ENCODE data around the gene CTNNBL1.
A peak's percentile ranks its signal among the peaks of the same experiment; 100 is the strongest.

CTNNBL1 gene

DNA sequence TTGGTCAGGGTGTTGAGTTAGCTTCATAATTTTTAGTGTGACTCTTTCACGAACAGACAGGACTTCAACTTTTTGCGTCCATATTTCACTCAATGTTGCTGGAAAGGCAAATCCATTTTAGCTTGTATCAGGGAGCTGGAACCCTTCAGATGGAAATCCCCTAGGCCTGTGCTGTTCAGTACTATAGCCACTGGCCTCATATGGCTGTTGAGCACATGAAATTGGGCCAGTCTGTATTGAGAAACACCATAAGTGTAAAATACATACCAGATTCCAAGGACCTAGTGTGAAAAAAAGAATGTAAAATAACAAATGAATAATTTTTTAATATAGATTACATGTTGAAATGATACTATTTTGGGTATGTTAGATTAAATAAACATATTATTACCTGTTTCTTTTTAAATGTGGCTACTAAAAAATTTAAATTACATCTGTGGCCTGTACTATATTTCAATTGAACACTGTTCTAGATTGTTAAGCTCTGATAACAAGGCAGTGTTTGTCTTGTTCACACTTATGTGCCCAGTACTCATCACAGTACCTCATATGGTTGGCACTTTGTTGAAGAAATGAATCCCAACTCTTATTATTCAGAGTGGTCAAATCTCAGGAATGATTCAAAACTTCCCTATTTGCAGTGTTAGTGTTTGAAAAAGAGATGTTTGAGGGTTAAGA lies 34.3 kb downstream of the CTNNBL1 start:
- H3K27ac ChIP-seq (ENCODE audit: low read depth, low read length) = peak overlapping the region; percentile 44
- H3K4me3 ChIP-seq (ENCODE audit: low read length) = no peak overlapping the region
- H3K4me1 ChIP-seq (ENCODE audit: insufficient read depth, low read length) = peaks cover 44% of the 10 kb centered on the region
- no peaks in the 10 kb centered on the region for H3K36me3 ChIP-seq (ENCODE audit: insufficient read depth, low read length)
- no peak overlapping the region for H3K9ac ChIP-seq (ENCODE audit: low read depth, low read length)
- no peaks in the 10 kb centered on the region for H3K9me3 ChIP-seq (ENCODE audit: insufficient read depth, low read depth, low read length)
- WGBS = 93% methylated on average over 2 of the region's 2 CpGs
- H3K27me3 ChIP-seq (ENCODE audit: insufficient read depth, low read length) = no peaks in the 10 kb centered on the region

DNA sequence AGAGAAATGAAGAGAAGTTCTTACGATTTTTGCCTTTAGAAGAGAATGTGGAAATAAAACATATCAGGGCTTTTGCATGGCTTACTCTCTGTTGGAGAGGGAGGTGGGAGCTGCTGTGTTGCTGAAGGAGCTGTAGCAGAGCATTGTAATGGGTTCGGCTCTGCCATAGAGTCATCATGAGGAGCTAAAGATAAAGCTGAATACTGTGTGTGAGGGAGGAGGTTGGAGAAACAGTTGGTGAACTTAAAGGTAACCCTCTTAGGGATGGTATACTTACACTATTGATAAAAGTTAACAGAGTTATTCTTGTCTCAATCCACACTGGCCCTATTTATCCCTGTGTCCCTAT lies 34.8 kb downstream of the CTNNBL1 start:
- H3K27me3 ChIP-seq (ENCODE audit: insufficient read depth, low read length) = no peaks in the 10 kb centered on the region
- peaks cover 49% of the 10 kb centered on the region for H3K4me1 ChIP-seq (ENCODE audit: insufficient read depth, low read length)
- H3K36me3 ChIP-seq (ENCODE audit: insufficient read depth, low read length) = no peaks in the 10 kb centered on the region
- H3K4me3 ChIP-seq (ENCODE audit: low read length) = no peak overlapping the region
- H3K27ac ChIP-seq (ENCODE audit: low read depth, low read length) = no peak overlapping the region
- no peak overlapping the region for H3K9ac ChIP-seq (ENCODE audit: low read depth, low read length)
- no peaks in the 10 kb centered on the region for H3K9me3 ChIP-seq (ENCODE audit: insufficient read depth, low read depth, low read length)
- WGBS = 75% methylated on average over 2 of the region's 2 CpGs

DNA sequence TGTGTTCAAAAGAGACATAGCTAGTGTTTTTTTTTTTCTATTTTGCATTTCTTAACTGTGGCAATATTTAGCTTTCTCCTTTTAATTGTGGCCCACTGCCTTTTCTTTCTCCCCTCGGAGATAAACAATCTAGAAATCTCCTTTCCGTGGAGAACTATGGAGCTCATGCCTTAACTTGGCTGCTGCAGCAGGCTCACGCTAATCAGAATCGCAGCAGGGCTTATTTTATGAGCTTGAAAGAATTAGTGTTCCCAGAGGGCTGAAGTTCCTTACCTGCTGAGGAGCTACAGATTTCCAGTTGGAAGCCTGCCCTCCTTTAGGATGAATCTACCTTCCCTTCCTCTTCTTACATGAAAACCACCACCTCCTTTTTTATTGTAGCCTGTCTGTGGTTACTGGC lies 35.6 kb downstream of the CTNNBL1 start:
- Histone ChIP-seq H3K27me3 (ENCODE audit: insufficient read depth, low read length) (no peaks in the 10 kb centered on the region), H3K9ac (ENCODE audit: low read depth, low read length) (0 out of 2 replicates have a peak overlapping the region, but pooled peaks have one; percentile 16), H3K27ac (ENCODE audit: low read depth, low read length) (no peak overlapping the region), H3K36me3 (ENCODE audit: insufficient read depth, low read length) (no peaks in the 10 kb centered on the region), H3K4me1 (ENCODE audit: insufficient read depth, low read length) (peaks cover 50% of the 10 kb centered on the region), H3K9me3 (ENCODE audit: insufficient read depth, low read depth, low read length) (no peaks in the 10 kb centered on the region), H3K4me3 (ENCODE audit: low read length) (no peak overlapping the region)
- WGBS = 86% methylated on average over 4 of the region's 4 CpGs

- no peak overlapping the region for H3K4me3 ChIP-seq (ENCODE audit: low read length)
- H3K4me1 ChIP-seq (ENCODE audit: insufficient read depth, low read length) = peaks cover 50% of the 10 kb centered on the region
- H3K27ac ChIP-seq (ENCODE audit: low read depth, low read length) = no peak overlapping the region
- 0 out of 2 replicates have a peak overlapping the region, but pooled peaks have one; percentile 16 for H3K9ac ChIP-seq (ENCODE audit: low read depth, low read length)
- H3K9me3 ChIP-seq (ENCODE audit: insufficient read depth, low read depth, low read length) = no peaks in the 10 kb centered on the region
- H3K27me3 ChIP-seq (ENCODE audit: insufficient read depth, low read length) = no peaks in the 10 kb centered on the region
- WGBS = 97% methylated on average over 3 of the region's 3 CpGs
- no peaks in the 10 kb centered on the region for H3K36me3 ChIP-seq (ENCODE audit: insufficient read depth, low read length)
Observed at GRCh38 chr20:37729909-37730308, 36.1 kb downstream of the CTNNBL1 start.

- no peak overlapping the region for H3K27ac ChIP-seq (ENCODE audit: low read depth, low read length)
- H3K4me3 ChIP-seq (ENCODE audit: low read length) = no peak overlapping the region
- peaks cover 20% of the 10 kb centered on the region for H3K36me3 ChIP-seq (ENCODE audit: insufficient read depth, low read length)
- 88% methylated on average over 4 of the region's 4 CpGs for WGBS
- no peaks in the 10 kb centered on the region for H3K27me3 ChIP-seq (ENCODE audit: insufficient read depth, low read length)
- no peak overlapping the region for H3K9ac ChIP-seq (ENCODE audit: low read depth, low read length)
- H3K4me1 ChIP-seq (ENCODE audit: insufficient read depth, low read length) = peaks cover 25% of the 10 kb centered on the region
- H3K9me3 ChIP-seq (ENCODE audit: insufficient read depth, low read depth, low read length) = no peaks in the 10 kb centered on the region
Observed at GRCh38 chr20:37733416-37733815, 39.6 kb downstream of the CTNNBL1 start.

GRCh38 chr20:37734228-37734985 lies 40.6 kb downstream of the CTNNBL1 start:
- Histone ChIP-seq H3K27ac (ENCODE audit: low read depth, low read length) (no peak overlapping the region), H3K4me1 (ENCODE audit: insufficient read depth, low read length) (peaks cover 15% of the 10 kb centered on the region), H3K4me3 (ENCODE audit: low read length) (no peak overlapping the region), H3K36me3 (ENCODE audit: insufficient read depth, low read length) (peaks cover 30% of the 10 kb centered on the region), H3K27me3 (ENCODE audit: insufficient read depth, low read length) (no peaks in the 10 kb centered on the region), H3K9me3 (ENCODE audit: insufficient read depth, low read depth, low read length) (no peaks in the 10 kb centered on the region), H3K9ac (ENCODE audit: low read depth, low read length) (no peak overlapping the region)
- 93% methylated on average over 8 of the region's 8 CpGs for WGBS

DNA sequence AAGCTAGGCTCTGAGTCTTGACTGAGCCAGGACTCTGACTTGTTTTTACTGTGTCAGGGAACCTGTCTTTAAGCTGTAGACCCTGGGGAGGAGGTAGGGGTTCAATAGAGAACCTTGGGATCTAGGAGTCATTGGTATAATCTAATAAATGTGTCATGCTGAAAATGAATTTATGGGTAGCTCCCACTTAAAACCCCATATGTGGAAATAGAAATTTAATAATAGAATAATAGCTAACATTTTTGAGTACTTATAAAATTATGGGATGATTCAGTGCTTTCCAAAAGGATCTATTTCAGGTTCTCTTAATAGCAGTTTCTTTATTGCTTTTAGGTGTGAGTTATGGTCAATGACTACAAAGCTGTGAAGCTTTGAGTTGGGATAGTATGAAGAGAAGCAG lies 41.7 kb downstream of the CTNNBL1 start:
- Histone ChIP-seq H3K36me3 (ENCODE audit: insufficient read depth, low read length) (peaks cover 34% of the 10 kb centered on the region), H3K4me3 (ENCODE audit: low read length) (no peak overlapping the region), H3K27ac (ENCODE audit: low read depth, low read length) (no peak overlapping the region), H3K27me3 (ENCODE audit: insufficient read depth, low read length) (no peaks in the 10 kb centered on the region), H3K9ac (ENCODE audit: low read depth, low read length) (no peak overlapping the region), H3K4me1 (ENCODE audit: insufficient read depth, low read length) (peaks cover 7% of the 10 kb centered on the region; the same call in 1 of the 2 replicates), H3K9me3 (ENCODE audit: insufficient read depth, low read depth, low read length) (no peaks in the 10 kb centered on the region)

- no peaks in the 10 kb centered on the region for H3K27me3 ChIP-seq (ENCODE audit: insufficient read depth, low read length)
- H3K9me3 ChIP-seq (ENCODE audit: insufficient read depth, low read depth, low read length) = no peaks in the 10 kb centered on the region
- no peak overlapping the region for H3K9ac ChIP-seq (ENCODE audit: low read depth, low read length)
- 98% methylated on average over 2 of the region's 2 CpGs for WGBS
- H3K4me3 ChIP-seq (ENCODE audit: low read length) = no peak overlapping the region
- H3K4me1 ChIP-seq (ENCODE audit: insufficient read depth, low read length) = peaks cover 7% of the 10 kb centered on the region; the same call in 1 of the 2 replicates
- no peak overlapping the region for H3K27ac ChIP-seq (ENCODE audit: low read depth, low read length)
- peaks cover 34% of the 10 kb centered on the region for H3K36me3 ChIP-seq (ENCODE audit: insufficient read depth, low read length)
Observed at GRCh38 chr20:37736132-37736531, 42.3 kb downstream of the CTNNBL1 start.

- no peak overlapping the region for H3K9ac ChIP-seq (ENCODE audit: low read depth, low read length)
- 97% methylated on average over 5 of the region's 5 CpGs for WGBS
- peaks cover 34% of the 10 kb centered on the region for H3K36me3 ChIP-seq (ENCODE audit: insufficient read depth, low read length)
Observed at GRCh38 chr20:37737826-37738420, 44.1 kb downstream of the CTNNBL1 start.

DNA sequence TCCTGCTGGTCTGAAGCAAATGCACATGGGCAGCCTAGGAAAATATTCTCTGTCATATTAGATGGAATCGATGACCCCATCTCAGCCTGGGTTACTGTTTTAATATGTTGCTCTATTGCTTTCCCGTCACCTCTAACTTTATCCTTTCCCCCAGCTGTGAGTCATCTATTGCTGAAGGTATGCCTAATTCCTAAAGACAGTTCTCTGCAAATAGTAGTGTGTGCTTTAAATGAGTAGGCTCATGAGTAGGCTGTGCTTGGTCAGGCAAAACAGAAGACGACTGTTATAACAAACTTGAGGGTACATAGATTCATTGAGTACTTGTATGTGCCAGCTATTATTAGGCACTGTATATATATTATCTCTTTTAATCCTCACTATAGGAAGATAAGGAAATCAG lies 47.2 kb downstream of the CTNNBL1 start:
- WGBS = 89% methylated on average over 1 of the region's 3 CpGs
- H3K27ac ChIP-seq (ENCODE audit: low read depth, low read length) = no peak overlapping the region
- H3K4me3 ChIP-seq (ENCODE audit: low read length) = no peak overlapping the region
- H3K9ac ChIP-seq (ENCODE audit: low read depth, low read length) = no peak overlapping the region
- H3K4me1 ChIP-seq (ENCODE audit: insufficient read depth, low read length) = peaks cover 9% of the 10 kb centered on the region; the same call in 1 of the 2 replicates
- H3K9me3 ChIP-seq (ENCODE audit: insufficient read depth, low read depth, low read length) = no peaks in the 10 kb centered on the region
- no peaks in the 10 kb centered on the region for H3K27me3 ChIP-seq (ENCODE audit: insufficient read depth, low read length)
- peaks cover 32% of the 10 kb centered on the region for H3K36me3 ChIP-seq (ENCODE audit: insufficient read depth, low read length)

More at GRCh38 chr20:37737826-37738420, 44.1 kb downstream of the CTNNBL1 start:
- H3K9me3 ChIP-seq (ENCODE audit: insufficient read depth, low read depth, low read length) = no peaks in the 10 kb centered on the region
- H3K4me1 ChIP-seq (ENCODE audit: insufficient read depth, low read length) = peaks cover 7% of the 10 kb centered on the region; the same call in 1 of the 2 replicates
- no peak overlapping the region for H3K27ac ChIP-seq (ENCODE audit: low read depth, low read length)
- H3K27me3 ChIP-seq (ENCODE audit: insufficient read depth, low read length) = no peaks in the 10 kb centered on the region
- H3K4me3 ChIP-seq (ENCODE audit: low read length) = no peak overlapping the region

DNA sequence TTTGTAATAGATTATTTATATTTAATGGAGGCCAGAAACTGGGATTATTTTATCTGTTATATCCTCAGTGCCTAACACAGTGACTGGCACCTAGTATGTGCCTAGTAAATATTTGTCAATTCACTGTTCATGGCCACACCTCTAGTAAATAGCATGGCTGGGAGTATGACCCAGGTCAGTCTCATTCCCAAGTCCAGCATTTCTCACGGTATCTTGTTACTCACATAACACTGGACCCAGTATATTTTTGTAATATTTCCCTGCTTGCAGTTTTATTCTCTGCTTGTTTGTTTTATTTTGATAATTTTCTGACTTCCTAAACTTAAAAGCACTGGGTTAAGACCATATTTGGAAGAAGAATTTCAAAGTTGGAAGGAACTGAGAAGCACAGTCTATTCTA lies 47.7 kb downstream of the CTNNBL1 start:
- 88% methylated on average over 1 of the region's 1 CpG for WGBS
- Histone ChIP-seq H3K9me3 (ENCODE audit: insufficient read depth, low read depth, low read length) (no peaks in the 10 kb centered on the region), H3K27ac (ENCODE audit: low read depth, low read length) (no peak overlapping the region), H3K9ac (ENCODE audit: low read depth, low read length) (no peak overlapping the region), H3K27me3 (ENCODE audit: insufficient read depth, low read length) (no peaks in the 10 kb centered on the region), H3K4me1 (ENCODE audit: insufficient read depth, low read length) (peaks cover 9% of the 10 kb centered on the region; the same call in 1 of the 2 replicates), H3K4me3 (ENCODE audit: low read length) (no peak overlapping the region), H3K36me3 (ENCODE audit: insufficient read depth, low read length) (peaks cover 34% of the 10 kb centered on the region)
